Transverse colon (tissue), 4 donors: Measurements from ENCODE around the gene PDCD10. TPM values are rescaled to one million over a fixed set of nuclear protein-coding genes. Genes with fewer than 3 reads are reported as not detected.

ENCODE experiments used
- DNase-seq: peaks from one replicate; pipeline ENCODE4 v3.0.0-alpha.2; 2019
- H3K27ac ChIP-seq, 4 donors: fragments of 200-600 bp; sonication (generic); 2 replicates each; pipeline ENCODE4 v1.5.1; 2016 to 2018; ENCODE audit warnings: inconsistent platforms in 4 of 4
- H3K27me3 ChIP-seq: fragments of 200-600 bp; sonication (generic); 2 replicates; pipeline ENCODE4 v1.5.1; 2017; ENCODE audit warnings: inconsistent platforms
- H3K36me3 ChIP-seq, 4 donors: fragments of 200-600 bp; sonication (generic); 2 replicates each; pipeline ENCODE4 v1.5.1; 2017 to 2019; ENCODE audit warnings: inconsistent platforms in 4 of 4
- H3K4me1 ChIP-seq, 4 donors: fragments of 200-600 bp; sonication (generic); 2 replicates each; pipeline ENCODE4 v1.5.1; 2017 to 2020; ENCODE audit warnings: inconsistent platforms in 4 of 4
- H3K4me3 ChIP-seq, 4 donors: fragments of 200-600 bp; sonication (generic); 1 replicate in 1 of 4; 2 replicates in 3 of 4; pipeline versions ENCODE4 v1.5.1 to v1.6.1; 2017 to 2019; ENCODE audit warnings: inconsistent platforms in 4 of 4
- H3K9me3 ChIP-seq, 2 donors: fragments of 200-600 bp; sonication (generic); 2 replicates each; pipeline ENCODE4 v1.5.1; 2017 to 2019; ENCODE audit warnings: inconsistent platforms in 2 of 2
- EP300 ChIP-seq: sonication (generic); formaldehyde crosslinking; IDR thresholded peaks from one replicate; pipeline ENCODE4 v1.6.1; 2017; ENCODE audit warnings: antibody characterized with exemption, low read depth
- POLR2A ChIP-seq: fragments of 450-650 bp; IDR thresholded peaks from one replicate; pipeline ENCODE4 v1.6.1; 2016; ENCODE audit warnings: antibody characterized with exemption, mild to moderate bottlenecking, moderate library complexity
- POLR2AphosphoS5 ChIP-seq, 3 donors: sonication (generic); formaldehyde crosslinking; IDR thresholded peaks; one replicate each; pipeline ENCODE4 v1.6.1; 2016; ENCODE audit warnings: antibody characterized with exemption in 3 of 3
- WGBS, 2 donors: methylation state at CpG; one replicate each; pipeline ENCODE4 v1.1.5; 2018; ENCODE audit warnings: low coverage in 1 of 2; 5-methylcytosine and 5-hydroxymethylcytosine counted together
- in situ Hi-C, 4 donors: fragments of 200-750 bp; cut with MboI; loops; one replicate each; pipeline versions ENCODE4 v1.15.0 to v1.15.1; 2017; ENCODE audit warnings: low sequenced_read_pairs in 3 of 4, low pct_ligation_motif_present in 1 of 4, low pct_unique_long_range_greater_than_20kb in 1 of 4
- intact Hi-C: fragments of 100-400 bp; cut with DNase I; formaldehyde crosslinking; loops from one replicate; pipeline ENCODE4 v1.15.1; 2023; ENCODE audit warnings: low total_unique reads
- total RNA-seq, 4 donors: library from RNA; depleted of rRNA; stranded (reverse); fragments of >200 nt; gene quantifications; one replicate each; pipeline ENCODE4 v1.1.0, GENCODE V29; 2016
- TF ChIP-seq, protein P1 (sequence below), 5 experiments: fragments of 200-600 bp in 3 of 5; fragments of 450-650 bp in 2 of 5; sonication (generic) in 3 of 5; IDR thresholded peaks; 1 replicate in 2 of 5; 2 replicates in 3 of 5; pipeline ENCODE4 v1.5.1; 2016 to 2017; ENCODE audit warnings: antibody characterized with exemption in 5 of 5, inconsistent platforms in 3 of 5, mild to moderate bottlenecking in 2 of 5, moderate library complexity in 1 of 5

The PDCD10 gene
- total RNA-seq, 4 donors from 2014 or later, result 32.0 to 99.6 (median 89.0) TPM

DNA sequence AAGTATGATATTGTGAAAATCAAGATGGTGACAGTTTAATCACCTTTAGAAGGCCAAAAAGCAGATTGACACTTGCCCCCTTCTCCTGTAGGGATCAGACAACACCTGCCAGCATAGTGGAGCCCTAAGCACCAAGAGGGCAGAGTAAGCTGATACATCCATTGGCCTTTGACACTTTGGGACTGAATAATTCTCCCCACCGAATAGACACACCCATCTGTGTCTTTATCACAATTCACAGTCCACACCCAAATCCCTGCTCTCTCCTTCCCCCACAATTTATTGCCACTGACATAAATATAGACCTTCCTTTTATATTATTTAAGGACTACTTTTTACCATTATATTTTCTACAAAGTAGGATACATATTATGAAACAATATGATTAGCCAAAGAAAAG, 77.9 kb downstream of the PDCD10 start:
- in situ Hi-C loops (no loop called here), intact Hi-C loops (no loop called here)
- Histone ChIP-seq H3K36me3 (no peaks in the 10 kb centered on the region), H3K4me1 (no peaks in the 10 kb centered on the region), H3K4me3 (no peak overlapping the region), H3K27me3 (no peaks in the 10 kb centered on the region), H3K27ac (no peak overlapping the region), H3K9me3 (no peaks in the 10 kb centered on the region)
- TF ChIP-seq POLR2A (no peak), POLR2AphosphoS5 (IDR thresholded peaks at IDR 0.05) (no peak), EP300 (no peak)
- TF ChIP-seq, protein P1, sequence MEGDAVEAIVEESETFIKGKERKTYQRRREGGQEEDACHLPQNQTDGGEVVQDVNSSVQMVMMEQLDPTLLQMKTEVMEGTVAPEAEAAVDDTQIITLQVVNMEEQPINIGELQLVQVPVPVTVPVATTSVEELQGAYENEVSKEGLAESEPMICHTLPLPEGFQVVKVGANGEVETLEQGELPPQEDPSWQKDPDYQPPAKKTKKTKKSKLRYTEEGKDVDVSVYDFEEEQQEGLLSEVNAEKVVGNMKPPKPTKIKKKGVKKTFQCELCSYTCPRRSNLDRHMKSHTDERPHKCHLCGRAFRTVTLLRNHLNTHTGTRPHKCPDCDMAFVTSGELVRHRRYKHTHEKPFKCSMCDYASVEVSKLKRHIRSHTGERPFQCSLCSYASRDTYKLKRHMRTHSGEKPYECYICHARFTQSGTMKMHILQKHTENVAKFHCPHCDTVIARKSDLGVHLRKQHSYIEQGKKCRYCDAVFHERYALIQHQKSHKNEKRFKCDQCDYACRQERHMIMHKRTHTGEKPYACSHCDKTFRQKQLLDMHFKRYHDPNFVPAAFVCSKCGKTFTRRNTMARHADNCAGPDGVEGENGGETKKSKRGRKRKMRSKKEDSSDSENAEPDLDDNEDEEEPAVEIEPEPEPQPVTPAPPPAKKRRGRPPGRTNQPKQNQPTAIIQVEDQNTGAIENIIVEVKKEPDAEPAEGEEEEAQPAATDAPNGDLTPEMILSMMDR (IDR thresholded peaks at IDR 0.05), result no peak
- no peak for DNase-seq
- 30 to 50% methylated on average over 1 of the region's 1 CpG for WGBS, 2 donors

DNA sequence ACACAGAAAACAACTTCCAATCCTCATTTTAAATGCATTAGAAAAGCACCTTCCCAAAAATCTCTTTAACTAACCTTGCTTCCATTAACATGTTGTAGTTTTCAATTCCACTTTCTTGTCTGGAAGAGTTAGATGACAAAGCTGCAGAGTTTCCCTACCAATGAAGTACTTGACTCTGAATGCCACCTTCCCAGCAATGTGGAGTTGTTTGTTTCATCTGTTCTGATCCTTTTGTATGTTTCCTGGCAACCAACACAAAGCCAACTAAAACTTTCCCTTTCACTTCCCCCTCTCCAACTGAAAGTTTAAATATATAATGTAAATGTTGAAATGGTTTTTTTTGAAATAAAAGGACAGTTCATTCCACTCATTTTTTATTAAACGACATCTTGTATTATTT, 80.9 kb downstream of the PDCD10 start, which contains the start of gene WDR49:
Gene WDR49 (minus strand): TSS at position 183 of the 400 bp plus-strand sequence. CDS start 517 bp downstream, outside the sequence.
- intact Hi-C loops, result no loop called here
- 67 to 75% methylated on average over 1 of the region's 1 CpG for WGBS, 2 donors

DNA sequence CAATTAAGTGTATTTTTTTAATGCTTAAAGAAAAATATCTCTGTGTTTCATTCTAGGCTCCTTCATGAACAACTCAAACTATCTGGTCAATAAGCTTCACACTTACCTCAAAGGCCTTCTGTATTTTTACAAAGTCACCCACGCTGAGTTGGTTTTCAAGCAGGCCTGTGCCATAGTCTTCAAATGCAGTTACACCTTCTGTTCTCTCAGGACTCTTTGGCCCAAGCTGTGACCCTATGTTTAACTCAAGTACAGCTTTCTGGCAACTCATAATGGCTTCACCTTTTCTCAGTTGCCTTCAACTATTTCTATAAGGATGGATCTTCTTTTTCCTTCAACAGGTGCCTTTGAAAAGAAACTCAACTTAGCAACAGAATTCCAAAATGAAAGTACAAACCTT, 81.5 kb downstream of the PDCD10 start:
- no peak overlapping the region for H3K4me3 ChIP-seq
- no peaks in the 10 kb centered on the region for H3K27me3 ChIP-seq
- H3K27ac ChIP-seq, result no peak overlapping the region
- no peaks in the 10 kb centered on the region for H3K9me3 ChIP-seq
- intact Hi-C loops (no loop called here), in situ Hi-C loops (no loop called here)
- no peak for DNase-seq
- TF ChIP-seq EP300, result no peak
- TF ChIP-seq, protein P1 (IDR thresholded peaks at IDR 0.05), result no peak
- no peak for TF ChIP-seq POLR2A
- no peak for TF ChIP-seq POLR2AphosphoS5 (IDR thresholded peaks at IDR 0.05)
- H3K36me3 ChIP-seq, result no peaks in the 10 kb centered on the region
- H3K4me1 ChIP-seq, result no peaks in the 10 kb centered on the region
- 33 to 81% methylated on average over 1 of the region's 1 CpG for WGBS, 2 donors

More for the DNA sequence above, 80.9 kb downstream of the PDCD10 start, which contains the start of gene WDR49:
- H3K36me3 ChIP-seq, result no peaks in the 10 kb centered on the region
- no peak within 1 kb of the TSS for H3K4me3 ChIP-seq
- H3K9me3 ChIP-seq, result no peaks in the 10 kb centered on the region
- H3K4me1 ChIP-seq, result no peaks in the 10 kb centered on the region
- in situ Hi-C loops, result no loop called here
- TF ChIP-seq POLR2AphosphoS5 (IDR thresholded peaks at IDR 0.05), result no peak
- no peak for TF ChIP-seq POLR2A
- TF ChIP-seq EP300, result no peak
- TF ChIP-seq, protein P1 (IDR thresholded peaks at IDR 0.05), result no peak
- no peak for DNase-seq
- no peak within 1 kb of the TSS for H3K27ac ChIP-seq
- H3K27me3 ChIP-seq, result no peaks in the 10 kb centered on the region

DNA sequence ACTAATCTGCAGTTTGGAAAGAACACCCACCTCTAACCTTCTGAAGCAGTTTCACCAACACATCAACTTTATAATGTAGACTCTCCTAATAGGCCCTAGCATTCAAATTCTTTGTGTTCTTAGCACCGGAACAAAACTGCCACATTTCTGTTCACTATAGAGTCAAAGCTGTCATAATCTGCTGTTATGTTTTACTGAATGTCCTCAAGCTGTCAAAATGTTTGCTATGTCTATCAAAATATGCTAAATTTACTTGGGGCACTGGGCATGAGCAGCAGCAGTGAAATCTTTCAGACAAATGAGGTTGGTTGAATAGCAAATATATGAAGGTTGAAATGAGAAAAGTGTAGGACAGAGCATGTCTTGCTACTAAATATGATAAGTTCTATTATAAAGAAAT, 82.9 kb downstream of the PDCD10 start:
- Histone ChIP-seq H3K4me1 (no peaks in the 10 kb centered on the region), H3K36me3 (no peaks in the 10 kb centered on the region), H3K4me3 (no peak overlapping the region), H3K27ac (no peak overlapping the region), H3K27me3 (no peaks in the 10 kb centered on the region), H3K9me3 (no peaks in the 10 kb centered on the region)
- no peak for DNase-seq
- TF ChIP-seq POLR2AphosphoS5 (IDR thresholded peaks at IDR 0.05), result no peak
- TF ChIP-seq POLR2A, result no peak
- TF ChIP-seq, protein P1 (IDR thresholded peaks at IDR 0.05), result no peak
- no peak for TF ChIP-seq EP300
- WGBS, 2 donors, result 87% methylated on average over 1 of the region's 1 CpG; no CpG with 5 or more reads in 1 of the 2 donors
- in situ Hi-C loops, result no loop called here
- intact Hi-C loops, result no loop called here
